ENCODE results near the gene SEMA6D. TPM values are rescaled to one million over a fixed set of nuclear protein-coding genes. Genes with fewer than 3 reads are reported as not detected.

SEMA6D gene
- total RNA-seq, 1 experiment from 2014 or later: 0.91 TPM

GRCh38 chr15:47767035-47767434, 49.7 kb downstream of the SEMA6D start:
- POLR2A ChIA-PET (ENCODE audit: unreplicated experiment): no interaction called here
- H3K36me3 ChIP-seq (ENCODE audit: low read depth, low read length): no peaks in the 10 kb centered on the region

GRCh38 chr15:47768735-47769134, 51.4 kb downstream of the SEMA6D start:
- Histone ChIP-seq H4K20me1 (ENCODE audit: low read length) (no peaks in the 10 kb centered on the region), H3K79me2 (ENCODE audit: low read length) (no peaks in the 10 kb centered on the region), H3F3A (ENCODE audit: low read length, unreplicated experiment) (no peaks in the 10 kb centered on the region), H3K36me3 (ENCODE audit: low read depth, low read length) (no peaks in the 10 kb centered on the region), H3K27me3 (ENCODE audit: low read length) (no peaks in the 10 kb centered on the region), H2AFZ (ENCODE audit: low read length) (no peak overlapping the region), H3K4me3 (ENCODE audit: low read length) (no peak overlapping the region), H3K27ac (ENCODE audit: low read length) (no peak overlapping the region), H3K9ac (ENCODE audit: low read length) (no peak overlapping the region), H3K9me2 (replicated peaks; ENCODE audit: low read length) (no peaks in the 10 kb centered on the region), H3K4me2 (ENCODE audit: low read length) (no peak overlapping the region), H3K9me3 (ENCODE audit: low read length) (no peaks in the 10 kb centered on the region), H3K4me1 (ENCODE audit: insufficient read depth, low read length) (0 out of 2 replicates have a peak, but pooled peaks cover 3% of the 10 kb centered on the region)
- no TSS peak for BruUV-seq (replicated peaks)
- ChIA-PET POLR2A (ENCODE audit: unreplicated experiment) (no interaction called here), CTCF (no interaction called here)
- intact Hi-C loops (cut with micrococcal nuclease): no loop called here
- DNase-seq: no peak
- no peak for ATAC-seq
- TF ChIP-seq EZH2phosphoT487 (IDR thresholded peaks at IDR 0.05; ENCODE audit: borderline replicate concordance, low read length) (no peak), EZH2 (IDR thresholded peaks at IDR 0.05; ENCODE audit: low read length, unreplicated experiment) (no peak), CTCF (conservative IDR thresholded peaks at IDR 0.05; ENCODE audit: low read depth, low read length) (no peak)

More at GRCh38 chr15:47767035-47767434, 49.7 kb downstream of the SEMA6D start:
- Histone ChIP-seq H3K27me3 (ENCODE audit: low read length) (no peaks in the 10 kb centered on the region), H3K9me2 (replicated peaks; ENCODE audit: low read length) (no peaks in the 10 kb centered on the region), H3K79me2 (ENCODE audit: low read length) (no peaks in the 10 kb centered on the region), H3K9me3 (ENCODE audit: low read length) (no peaks in the 10 kb centered on the region), H2AFZ (ENCODE audit: low read length) (no peak overlapping the region), H3F3A (ENCODE audit: low read length, unreplicated experiment) (no peaks in the 10 kb centered on the region), H3K4me1 (ENCODE audit: insufficient read depth, low read length) (no peaks in the 10 kb centered on the region), H3K4me3 (ENCODE audit: low read length) (no peak overlapping the region), H3K4me2 (ENCODE audit: low read length) (no peak overlapping the region), H4K20me1 (ENCODE audit: low read length) (no peaks in the 10 kb centered on the region), H3K9ac (ENCODE audit: low read length) (no peak overlapping the region), H3K27ac (ENCODE audit: low read length) (no peak overlapping the region)
- CTCF ChIA-PET: no interaction called here
- TF ChIP-seq CTCF (conservative IDR thresholded peaks at IDR 0.05; ENCODE audit: low read depth, low read length) (no peak), EZH2 (IDR thresholded peaks at IDR 0.05; ENCODE audit: low read length, unreplicated experiment) (no peak)
- intact Hi-C loops (cut with micrococcal nuclease): no loop called here
- DNase-seq (no peak), ATAC-seq (no peak)
- no TSS peak for BruUV-seq (replicated peaks)

DNA sequence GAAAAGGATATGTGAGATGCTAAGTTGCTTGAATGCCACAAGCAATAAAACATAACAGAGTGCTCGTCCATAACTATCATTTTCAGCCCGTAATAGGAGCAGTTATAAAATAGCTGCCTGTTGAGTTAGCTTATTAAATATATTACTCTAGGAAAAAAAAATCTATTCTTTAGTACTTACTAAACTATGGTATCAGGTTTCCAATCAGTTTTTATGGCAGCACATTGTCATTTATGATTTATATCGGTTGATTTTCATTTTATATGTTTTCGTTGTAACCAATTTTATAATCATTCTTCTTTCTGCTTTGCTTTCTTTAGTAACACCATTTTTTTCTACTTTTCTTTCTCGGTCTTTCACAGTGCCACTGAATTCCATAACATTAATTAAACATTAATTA, 51.9 kb downstream of the SEMA6D start:
- Histone ChIP-seq H3F3A (ENCODE audit: low read length, unreplicated experiment) (no peaks in the 10 kb centered on the region), H3K27me3 (ENCODE audit: low read length) (no peaks in the 10 kb centered on the region), H3K4me1 (ENCODE audit: insufficient read depth, low read length) (0 out of 2 replicates have a peak, but pooled peaks cover 3% of the 10 kb centered on the region), H3K4me2 (ENCODE audit: low read length) (no peak overlapping the region), H3K4me3 (ENCODE audit: low read length) (no peak overlapping the region), H3K9ac (ENCODE audit: low read length) (no peak overlapping the region), H3K9me3 (ENCODE audit: low read length) (no peaks in the 10 kb centered on the region), H2AFZ (ENCODE audit: low read length) (no peak overlapping the region), H3K27ac (ENCODE audit: low read length) (no peak overlapping the region), H3K36me3 (ENCODE audit: low read depth, low read length) (no peaks in the 10 kb centered on the region), H3K79me2 (ENCODE audit: low read length) (no peaks in the 10 kb centered on the region), H3K9me2 (replicated peaks; ENCODE audit: low read length) (no peaks in the 10 kb centered on the region), H4K20me1 (ENCODE audit: low read length) (no peaks in the 10 kb centered on the region)
- BruUV-seq (replicated peaks): no TSS peak
- ChIA-PET CTCF (no interaction called here), POLR2A (ENCODE audit: unreplicated experiment) (no interaction called here)
- intact Hi-C loops (cut with micrococcal nuclease): no loop called here
- TF ChIP-seq EZH2phosphoT487 (IDR thresholded peaks at IDR 0.05; ENCODE audit: borderline replicate concordance, low read length) (no peak), CTCF (conservative IDR thresholded peaks at IDR 0.05; ENCODE audit: low read depth, low read length) (no peak), EZH2 (IDR thresholded peaks at IDR 0.05; ENCODE audit: low read length, unreplicated experiment) (no peak)
- ATAC-seq (no peak), DNase-seq (no peak)
